Measurements from ENCODE around the gene PEX12.
"Not testable (repeated sequence)": the region's sequence is repeated elsewhere in the genome, so short reads cannot be mapped to it uniquely, and the experiment has no call there.

The PEX12 gene

DNA sequence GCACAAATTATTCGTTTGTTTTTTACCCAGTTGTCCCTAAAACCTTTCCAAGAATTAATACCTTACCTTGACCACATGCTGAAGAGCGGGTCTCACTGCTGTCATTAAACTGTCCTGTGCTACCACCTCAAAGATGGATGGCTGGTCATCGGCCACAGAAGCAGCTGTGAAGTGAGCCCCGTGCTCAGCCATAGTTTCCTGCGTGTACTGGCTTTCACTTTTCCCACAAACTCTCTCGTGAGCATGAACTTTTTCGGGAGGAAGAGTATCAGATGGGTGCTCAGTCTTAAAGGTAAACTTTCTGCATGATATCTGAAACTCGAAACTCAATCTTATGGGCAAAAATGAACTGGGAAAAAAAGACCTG, 558 bp downstream of the PEX12 start:
- FAIRE-seq, result no peak

DNA sequence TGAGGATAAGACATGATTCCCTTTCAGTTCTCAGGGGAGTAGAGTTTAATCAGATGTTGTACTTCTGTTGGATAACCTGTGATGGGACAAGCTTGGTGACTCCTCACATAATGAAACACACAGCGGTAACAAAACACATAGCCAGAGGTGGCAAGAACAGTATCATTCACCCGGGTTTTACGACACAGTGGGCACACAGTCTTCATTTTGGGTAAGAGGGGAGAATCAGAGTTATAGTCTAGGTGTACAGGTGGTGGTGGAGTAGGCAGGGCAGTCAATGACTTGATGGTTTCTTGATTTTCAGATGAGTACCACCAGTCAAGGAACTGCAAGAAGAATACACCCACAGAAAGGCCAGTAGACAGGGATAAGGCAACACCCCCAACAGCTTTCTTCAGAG, 2.6 kb downstream of the PEX12 start:
- no peak for FAIRE-seq

DNA sequence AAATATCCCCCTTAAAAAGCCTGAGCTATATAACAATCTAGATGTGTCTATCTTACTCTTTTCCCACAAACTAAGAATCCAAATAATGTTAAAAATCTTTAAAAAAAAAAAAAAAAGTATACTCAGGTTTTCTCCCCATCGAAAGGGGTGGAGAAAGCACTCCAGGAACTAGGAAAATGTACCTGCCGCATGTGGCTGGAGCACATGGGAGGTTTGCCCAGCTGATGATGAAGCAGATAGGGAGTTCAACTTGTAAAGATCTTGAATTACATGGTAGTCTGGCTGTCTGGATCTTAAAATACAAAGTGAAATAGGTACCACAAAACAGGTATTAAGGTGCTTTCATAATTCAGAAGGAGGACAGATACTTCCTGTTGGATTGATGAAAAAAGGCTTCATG, 9.0 kb downstream of the PEX12 start:
- no peak for FAIRE-seq

- FAIRE-seq, result no peak
Measured at GRCh38 chr17:35568561-35568960, 9.8 kb downstream of the PEX12 start.

GRCh38 chr17:35566968-35567367, 11.4 kb downstream of the PEX12 start:
- FAIRE-seq, result no peak

GRCh38 chr17:35563181-35563580, 15.2 kb downstream of the PEX12 start:
- not testable (repeated sequence) for FAIRE-seq

- FAIRE-seq, result no peak
Measured at GRCh38 chr17:35560703-35561102, 17.7 kb downstream of the PEX12 start, which contains the start of gene SLFN14. SLFN14 (minus strand) TSS chr17:35560819; CDS start chr17:35558062, 2,757 bp downstream.

DNA sequence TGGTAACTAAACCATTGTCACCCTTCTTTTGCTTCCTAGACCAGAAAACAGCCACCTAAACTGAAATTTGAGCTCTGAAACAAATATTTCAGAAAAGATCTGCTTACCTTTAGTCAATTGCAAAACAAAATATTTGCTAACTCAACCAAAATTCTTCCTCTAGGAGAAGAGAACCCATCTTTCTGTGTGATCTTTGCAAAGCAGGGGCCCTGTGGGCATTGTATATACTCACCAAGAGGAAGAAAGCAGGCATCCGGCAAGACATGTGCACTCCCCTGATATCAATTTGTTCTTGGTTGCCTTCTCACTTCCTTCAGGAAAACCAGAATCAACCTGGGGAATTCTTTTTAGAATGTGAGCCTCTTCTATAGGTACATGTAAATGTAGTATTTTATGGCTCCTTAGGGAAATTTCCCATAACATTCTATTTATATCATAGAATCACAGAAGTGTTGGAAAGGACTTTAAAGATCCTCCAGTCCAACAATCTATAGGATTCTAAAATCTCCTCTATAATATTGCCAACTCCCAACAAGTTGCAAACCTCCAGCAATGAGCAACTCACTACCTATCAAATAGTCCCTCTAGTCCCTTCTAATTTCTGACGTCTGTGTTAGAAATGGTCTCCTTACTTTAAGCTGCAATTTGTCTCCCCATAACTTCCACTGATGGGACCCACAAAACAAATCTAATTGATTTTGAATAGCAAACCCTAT, 18.7 kb downstream of the PEX12 start:
- FAIRE-seq, result no peak

- FAIRE-seq, result no peak
Measured at GRCh38 chr17:35557353-35557752, 21.0 kb downstream of the PEX12 start.

DNA sequence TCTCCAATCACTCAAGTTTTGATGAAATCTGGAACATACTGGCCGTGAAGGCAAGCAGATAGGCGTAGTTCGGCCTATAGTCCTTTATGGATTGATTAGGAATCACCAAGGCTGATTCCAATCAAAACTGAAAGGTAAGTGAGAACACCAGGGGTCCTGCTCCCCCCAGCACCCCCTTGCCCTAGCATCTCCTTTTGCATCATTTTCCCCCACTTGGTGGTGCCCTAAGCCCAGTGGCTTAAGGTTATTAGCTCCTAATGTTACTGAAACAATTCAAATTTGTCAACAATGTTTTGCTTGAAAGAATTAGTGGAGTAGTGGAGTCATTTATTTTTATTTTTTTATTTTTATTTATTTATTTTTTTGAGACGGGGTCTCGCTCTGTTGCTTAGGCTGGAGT, 22.7 kb downstream of the PEX12 start:
- FAIRE-seq, result no peak

GRCh38 chr17:35554668-35555067, 23.7 kb downstream of the PEX12 start:
- FAIRE-seq, result no peak

DNA sequence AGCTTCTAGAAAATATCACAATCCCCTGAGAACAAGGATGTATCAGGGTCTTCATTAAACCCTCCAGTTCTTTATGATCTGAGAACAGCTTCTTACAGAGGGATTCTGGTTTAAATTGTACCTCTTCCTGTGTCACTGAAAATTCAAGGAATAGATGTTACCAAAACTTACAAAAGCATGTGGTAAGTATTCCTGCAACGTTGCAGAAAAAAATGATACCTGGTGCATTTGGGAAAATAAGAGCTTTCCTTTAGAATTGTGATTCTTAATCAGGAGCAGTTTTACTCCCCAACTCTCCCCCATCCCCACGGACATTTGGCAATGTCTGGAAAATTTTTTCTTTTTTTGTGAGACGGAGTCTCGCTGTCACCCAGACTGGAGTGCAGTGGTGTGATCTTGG, 25.1 kb downstream of the PEX12 start:
- FAIRE-seq, result no peak

DNA sequence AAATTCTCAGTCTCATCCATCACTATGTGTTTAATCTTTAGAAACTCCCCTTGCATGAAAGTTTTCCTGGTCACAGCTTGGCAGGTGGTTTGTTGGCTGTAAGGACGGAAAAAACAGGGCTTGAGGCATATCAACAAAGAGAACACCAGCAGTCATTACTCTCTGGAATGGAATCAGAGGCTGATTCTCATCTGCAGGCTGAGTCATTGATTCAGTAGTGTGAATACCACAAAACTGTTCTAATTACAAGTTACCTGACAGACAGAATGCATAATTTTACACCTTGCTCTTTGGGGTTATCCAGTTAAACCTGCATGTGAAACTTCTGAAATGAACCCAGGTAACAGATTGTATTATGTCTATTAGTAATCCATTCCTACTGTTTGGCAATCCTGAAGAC, 29.4 kb downstream of the PEX12 start:
- no peak for FAIRE-seq

DNA sequence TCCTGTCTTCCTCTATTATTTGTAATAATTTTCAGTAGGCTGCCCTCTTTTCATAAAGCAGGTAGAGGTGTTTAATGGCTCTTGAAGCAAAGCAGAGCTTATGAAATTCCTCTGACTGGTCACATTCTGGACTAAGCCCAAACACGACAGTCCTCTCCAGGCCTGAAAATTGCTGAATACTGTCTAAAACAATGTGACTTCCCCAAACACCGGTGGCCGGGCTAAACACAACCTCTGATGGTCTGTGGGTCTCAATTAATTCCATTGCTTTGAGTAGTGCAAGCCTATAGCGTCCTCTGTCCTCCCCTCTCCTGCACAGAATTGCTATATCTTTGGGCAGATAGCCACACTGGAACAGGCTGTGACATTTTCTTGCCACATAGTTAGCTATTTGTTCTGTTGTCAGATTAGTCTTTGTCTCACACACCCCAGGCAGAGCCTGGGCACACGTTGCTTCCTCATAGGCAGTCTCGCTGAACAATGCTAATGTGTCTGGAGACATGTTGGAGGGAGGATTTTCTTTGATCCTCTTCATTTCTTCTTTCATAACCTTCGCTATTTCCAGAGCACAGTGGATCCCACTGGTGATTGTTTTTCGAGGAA, 30.1 kb downstream of the PEX12 start:
- FAIRE-seq, result no peak

- no peak for FAIRE-seq
Measured at GRCh38 chr17:35546487-35546886, 31.9 kb downstream of the PEX12 start.

DNA sequence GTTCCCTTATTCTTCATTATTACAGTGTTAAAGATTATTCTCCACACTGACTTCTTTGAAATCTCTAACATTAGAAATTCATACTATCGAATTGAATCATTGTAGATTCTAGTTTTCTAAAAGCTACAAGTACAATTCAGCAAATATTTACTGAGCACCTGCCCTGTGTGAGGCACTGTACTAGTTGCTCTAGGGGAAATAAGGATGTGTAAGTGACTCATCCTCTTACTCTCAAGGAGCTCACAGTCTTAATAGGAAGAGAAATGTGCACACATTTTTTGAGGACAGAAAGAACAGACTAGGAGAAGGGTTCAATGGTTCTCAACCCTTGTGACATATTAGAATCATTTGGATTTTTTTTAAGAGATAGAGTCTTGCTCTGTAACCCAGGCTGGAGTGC, 33.2 kb downstream of the PEX12 start:
- no peak for FAIRE-seq

DNA sequence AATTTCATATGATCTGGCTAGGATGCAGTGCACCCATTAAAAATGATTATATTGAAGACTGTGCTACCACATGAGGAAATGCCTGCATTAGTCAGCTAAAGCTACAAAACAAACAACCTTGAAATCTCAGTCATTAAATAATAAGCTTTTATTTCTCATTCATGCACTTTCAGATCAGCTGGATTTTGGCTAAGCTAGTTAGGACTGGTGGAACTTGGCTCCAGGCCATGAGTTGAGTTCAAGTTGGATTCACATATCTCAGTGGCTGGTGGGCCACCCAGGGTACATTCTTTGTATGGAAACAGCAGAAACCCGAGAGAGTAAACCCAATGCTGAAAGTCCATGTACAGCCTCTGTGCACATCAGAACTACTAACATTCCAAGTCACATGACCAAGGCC, 34.5 kb downstream of the PEX12 start:
- no peak for FAIRE-seq

DNA sequence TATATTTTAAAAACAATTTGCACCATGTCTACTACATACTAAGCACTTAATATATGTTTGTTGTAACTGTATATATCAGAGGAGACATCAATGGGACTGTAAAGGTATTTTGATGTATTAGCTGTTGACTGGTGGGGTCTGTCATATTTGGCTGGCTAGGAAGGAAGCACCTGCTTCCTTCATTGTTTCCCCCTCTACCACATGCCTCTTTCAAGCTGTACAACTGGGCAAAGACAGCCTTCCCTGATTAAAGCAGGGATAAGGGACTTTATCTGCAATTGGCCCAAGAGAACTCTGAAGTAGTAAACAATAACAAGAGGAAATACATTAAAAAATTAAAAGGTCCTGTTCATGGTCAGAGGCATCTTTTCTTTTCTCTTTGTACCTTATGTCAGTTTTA, 35.4 kb downstream of the PEX12 start:
- FAIRE-seq, result no peak

DNA sequence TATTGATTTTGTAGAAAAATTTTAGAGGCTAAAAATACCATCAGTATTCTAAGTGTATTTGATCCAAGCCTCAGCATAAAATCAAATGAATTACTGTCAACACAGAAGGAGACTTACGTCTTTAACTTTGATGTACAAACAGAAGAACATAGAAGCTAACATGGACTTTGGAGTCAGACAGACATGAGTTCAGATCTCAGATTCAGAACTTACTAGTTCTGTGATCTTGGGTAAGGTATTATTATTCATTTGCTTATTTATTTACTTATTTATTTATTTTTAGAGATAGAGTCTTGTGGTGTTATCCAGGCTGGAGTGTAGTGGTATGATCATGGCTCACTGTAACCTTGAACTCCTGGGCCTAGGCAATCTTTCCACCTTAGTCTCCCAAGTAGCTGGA, 36.9 kb downstream of the PEX12 start:
- FAIRE-seq, result no peak

DNA sequence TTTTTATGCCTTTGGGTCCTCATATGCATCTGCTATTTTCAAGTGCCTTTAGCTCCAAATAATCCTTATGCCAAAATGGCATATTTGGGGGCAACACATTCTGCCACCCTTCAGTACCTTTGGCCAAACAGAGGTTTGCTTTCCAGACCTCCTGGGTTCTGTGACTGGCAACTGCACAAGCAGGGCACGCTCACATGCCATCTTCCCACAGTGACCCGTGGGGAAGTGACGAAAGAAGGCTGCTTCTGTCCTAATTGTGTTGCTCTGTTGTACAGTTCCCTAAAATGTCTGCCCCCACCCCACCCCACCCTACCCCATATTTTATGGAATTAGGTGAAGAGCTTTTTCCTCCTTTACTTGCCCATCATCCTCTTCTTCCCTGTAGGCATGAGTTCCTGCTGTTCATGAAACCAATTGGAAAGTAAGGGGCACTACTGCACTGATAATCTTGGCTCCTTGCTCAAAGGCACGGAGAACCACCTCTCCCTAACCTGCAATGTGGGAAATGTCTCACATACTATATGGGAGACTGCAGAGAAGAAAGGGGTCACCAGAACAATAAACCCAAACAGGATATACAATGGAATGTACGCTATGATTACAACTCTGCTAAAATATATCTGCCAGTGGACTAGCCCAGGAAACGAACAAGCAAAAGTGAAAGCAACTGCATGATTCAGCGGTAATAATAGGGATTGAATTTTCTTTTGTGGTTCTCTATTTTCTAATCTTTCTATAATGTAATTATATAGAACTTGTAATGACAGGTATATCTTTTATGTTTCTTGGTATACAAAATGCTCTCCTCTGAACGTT, 37.6 kb downstream of the PEX12 start:
- FAIRE-seq, result peak; percentile 70

DNA sequence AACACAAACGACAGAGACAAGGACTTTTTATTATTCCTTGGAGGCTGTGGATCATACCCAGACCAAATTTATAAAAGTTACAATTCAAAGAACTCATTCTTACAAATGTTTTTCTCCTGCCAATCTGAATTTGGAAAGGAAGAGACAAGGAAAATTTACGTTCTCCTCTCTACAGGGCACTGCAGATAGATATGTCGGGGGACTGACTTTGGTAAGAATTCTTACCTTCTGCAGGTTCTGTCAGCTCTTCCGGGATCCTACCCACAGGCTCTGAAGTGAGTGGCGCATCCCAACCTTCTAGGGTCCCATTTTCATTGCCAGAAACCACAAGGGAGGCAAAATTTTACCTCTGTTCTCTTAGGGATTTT, 38.7 kb downstream of the PEX12 start:
- FAIRE-seq, result no peak

GRCh38 chr17:35537601-35538141, 40.7 kb downstream of the PEX12 start, which contains the start of gene SLFN12L:
SLFN12L (minus strand) TSS chr17:35537678; CDS start chr17:35522364, 15,314 bp downstream.
- FAIRE-seq, result no peak

- FAIRE-seq, result no peak
Measured at GRCh38 chr17:35536664-35537171, 41.7 kb downstream of the PEX12 start.
